Tibial nerve (tissue), 4 donors: Measurements from ENCODE around the gene GRIK4. TPM values are rescaled to one million over a fixed set of nuclear protein-coding genes. Genes with fewer than 3 reads are reported as not detected.

Experiments
- DNase-seq, 2 donors: peaks; one replicate each; pipeline ENCODE4 v3.0.0-alpha.2; 2019; ENCODE audit warnings: low spot score in 2 of 2
- H3K27ac ChIP-seq, 4 donors: fragments of 200-600 bp; sonication (generic) in 3 of 4; one replicate each; pipeline ENCODE4 v1.5.1; 2017 to 2019; ENCODE audit warnings: mild to moderate bottlenecking in 1 of 4
- H3K27me3 ChIP-seq, 2 donors: fragments of 200-600 bp; sonication (generic) in 1 of 2; one replicate each; pipeline versions ENCODE4 v1.5.1 to v1.6.0; 2017 to 2019
- H3K36me3 ChIP-seq, 3 donors: fragments of 200-600 bp; sonication (generic); one replicate each; pipeline ENCODE4 v1.5.1; 2018 to 2019
- H3K4me1 ChIP-seq, 4 donors: fragments of 200-600 bp; sonication (generic) in 3 of 4; one replicate each; pipeline ENCODE4 v1.5.1; 2017 to 2019
- H3K4me3 ChIP-seq, 4 donors: fragments of 200-600 bp; sonication (generic) in 3 of 4; one replicate each; pipeline ENCODE4 v1.5.1; 2017 to 2019; ENCODE audit warnings: mild to moderate bottlenecking in 1 of 4, moderate library complexity in 1 of 4
- H3K9me3 ChIP-seq, 4 donors: fragments of 200-600 bp; sonication (generic) in 3 of 4; one replicate each; pipeline ENCODE4 v1.5.1; 2017 to 2019
- EP300 ChIP-seq, 2 donors: sonication (generic); formaldehyde crosslinking; IDR thresholded peaks; one replicate each; pipeline ENCODE4 v1.6.1; 2017; ENCODE audit warnings: antibody characterized with exemption in 2 of 2, mild to moderate bottlenecking in 1 of 2
- POLR2A ChIP-seq, 2 donors: fragments of 450-650 bp; IDR thresholded peaks; one replicate each; pipeline ENCODE4 v1.6.1; 2017; ENCODE audit warnings: antibody characterized with exemption in 2 of 2, mild to moderate bottlenecking in 2 of 2, moderate library complexity in 2 of 2
- WGBS, 2 donors: methylation state at CpG; one replicate each; pipeline ENCODE4 v1.1.5; 2018; 5-methylcytosine and 5-hydroxymethylcytosine counted together
- total RNA-seq, 4 donors: library from RNA; depleted of rRNA; stranded (reverse); fragments of >200 nt; gene quantifications; one replicate each; pipeline ENCODE4 v1.1.0, GENCODE V29; 2016
- TF ChIP-seq, protein P1 (sequence below), 5 experiments: fragments of 200-600 bp in 3 of 5; fragments of 450-650 bp in 2 of 5; sonication (generic) in 3 of 5; IDR thresholded peaks; one replicate each; pipeline ENCODE4 v1.5.1; 2016 to 2019; ENCODE audit warnings: antibody characterized with exemption in 5 of 5, mild to moderate bottlenecking in 3 of 5, moderate library complexity in 2 of 5

GRIK4 gene
- total RNA-seq, 4 donors from 2014 or later = 0.22 to 0.98 TPM; not detected in 2

DNA sequence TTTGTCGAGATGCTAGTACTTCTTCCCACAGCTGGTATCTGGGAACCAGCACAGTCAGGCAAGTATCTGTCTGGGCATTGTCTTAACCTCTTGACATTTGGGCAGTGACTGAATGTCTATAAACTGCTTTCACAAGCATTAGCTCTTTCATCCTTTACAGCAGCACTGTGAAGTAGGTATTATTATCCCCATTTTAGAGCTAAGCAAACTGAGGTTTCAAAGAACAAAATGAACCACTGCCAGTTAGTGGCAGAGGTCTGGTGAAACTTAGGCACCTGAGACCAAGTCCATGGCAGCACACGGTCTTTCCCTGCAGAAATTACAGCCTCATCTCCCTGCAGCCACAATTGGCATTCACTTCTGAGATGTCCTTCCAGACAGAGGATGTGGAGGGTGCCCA is 401.4 kb downstream of the GRIK4 start:
- WGBS, 2 donors = 64 to 86% methylated on average over 2 of the region's 2 CpGs
- H3K4me3 ChIP-seq = no peak overlapping the region
- H3K4me1 ChIP-seq = no peaks in the 10 kb centered on the region
- no peaks in the 10 kb centered on the region for H3K36me3 ChIP-seq
- TF ChIP-seq POLR2A (IDR thresholded peaks at IDR 0.05) = no peak
- TF ChIP-seq, protein P1, sequence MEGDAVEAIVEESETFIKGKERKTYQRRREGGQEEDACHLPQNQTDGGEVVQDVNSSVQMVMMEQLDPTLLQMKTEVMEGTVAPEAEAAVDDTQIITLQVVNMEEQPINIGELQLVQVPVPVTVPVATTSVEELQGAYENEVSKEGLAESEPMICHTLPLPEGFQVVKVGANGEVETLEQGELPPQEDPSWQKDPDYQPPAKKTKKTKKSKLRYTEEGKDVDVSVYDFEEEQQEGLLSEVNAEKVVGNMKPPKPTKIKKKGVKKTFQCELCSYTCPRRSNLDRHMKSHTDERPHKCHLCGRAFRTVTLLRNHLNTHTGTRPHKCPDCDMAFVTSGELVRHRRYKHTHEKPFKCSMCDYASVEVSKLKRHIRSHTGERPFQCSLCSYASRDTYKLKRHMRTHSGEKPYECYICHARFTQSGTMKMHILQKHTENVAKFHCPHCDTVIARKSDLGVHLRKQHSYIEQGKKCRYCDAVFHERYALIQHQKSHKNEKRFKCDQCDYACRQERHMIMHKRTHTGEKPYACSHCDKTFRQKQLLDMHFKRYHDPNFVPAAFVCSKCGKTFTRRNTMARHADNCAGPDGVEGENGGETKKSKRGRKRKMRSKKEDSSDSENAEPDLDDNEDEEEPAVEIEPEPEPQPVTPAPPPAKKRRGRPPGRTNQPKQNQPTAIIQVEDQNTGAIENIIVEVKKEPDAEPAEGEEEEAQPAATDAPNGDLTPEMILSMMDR (IDR thresholded peaks at IDR 0.05) = no peak
- no peak for TF ChIP-seq EP300 (IDR thresholded peaks at IDR 0.05)
- no peaks in the 10 kb centered on the region for H3K9me3 ChIP-seq
- H3K27ac ChIP-seq = no peak overlapping the region
- DNase-seq = no peak
- H3K27me3 ChIP-seq = no peaks in the 10 kb centered on the region

DNA sequence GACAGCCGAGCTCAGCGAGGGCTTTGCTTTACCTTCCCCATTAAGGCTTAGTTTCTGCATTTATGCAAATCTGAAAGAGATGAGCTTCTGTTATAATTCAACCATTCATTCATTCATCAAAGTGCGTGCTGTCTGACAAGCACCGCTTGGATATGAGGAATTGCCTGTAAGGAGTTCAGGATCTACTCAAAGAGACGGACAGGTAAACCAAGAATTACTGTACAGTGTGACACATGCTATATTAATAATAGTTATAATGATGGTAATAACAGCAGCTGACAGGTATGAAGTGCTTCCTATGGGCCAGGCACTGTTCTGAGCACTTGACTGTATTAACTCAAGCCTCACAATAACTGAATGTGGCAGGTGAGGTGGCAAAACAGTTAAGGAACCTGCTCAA is 402.5 kb downstream of the GRIK4 start:
- Histone ChIP-seq H3K36me3 (no peaks in the 10 kb centered on the region), H3K27ac (no peak overlapping the region), H3K4me1 (no peaks in the 10 kb centered on the region), H3K9me3 (no peaks in the 10 kb centered on the region), H3K4me3 (no peak overlapping the region), H3K27me3 (no peaks in the 10 kb centered on the region)
- no peak for TF ChIP-seq POLR2A (IDR thresholded peaks at IDR 0.05)
- TF ChIP-seq, protein P1 (IDR thresholded peaks at IDR 0.05) = no peak
- no peak for DNase-seq
- 73 to 86% methylated on average over 5 of the region's 5 CpGs for WGBS, 2 donors

DNA sequence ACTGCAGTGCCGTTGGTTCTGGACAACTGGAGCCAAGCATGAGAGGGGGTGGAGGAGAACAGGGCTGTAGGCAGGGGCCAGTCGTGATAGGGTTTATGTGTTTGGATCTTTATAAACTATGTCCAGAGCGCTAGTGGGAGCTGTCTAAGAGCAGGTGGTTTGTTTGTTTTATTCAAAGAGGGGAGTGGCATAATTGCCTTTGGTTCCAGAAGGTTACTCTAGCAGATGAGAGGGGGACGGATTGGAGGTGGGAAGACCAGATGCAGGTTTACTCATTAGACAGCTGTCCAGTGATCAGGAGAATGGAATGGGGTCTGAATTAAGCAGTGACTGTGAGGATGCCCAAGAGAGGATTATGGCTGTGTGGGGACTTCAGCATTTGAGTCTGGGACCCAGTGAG is 403.1 kb downstream of the GRIK4 start:
- TF ChIP-seq POLR2A (IDR thresholded peaks at IDR 0.05) = no peak
- TF ChIP-seq EP300 (IDR thresholded peaks at IDR 0.05) = no peak
- TF ChIP-seq, protein P1 (IDR thresholded peaks at IDR 0.05) = no peak
- 80 to 85% methylated on average over 4 of the region's 4 CpGs for WGBS, 2 donors
- no peaks in the 10 kb centered on the region for H3K27me3 ChIP-seq
- H3K4me1 ChIP-seq = no peaks in the 10 kb centered on the region
- no peak overlapping the region for H3K27ac ChIP-seq
- no peak for DNase-seq
- no peaks in the 10 kb centered on the region for H3K9me3 ChIP-seq
- no peak overlapping the region for H3K4me3 ChIP-seq
- no peaks in the 10 kb centered on the region for H3K36me3 ChIP-seq

DNA sequence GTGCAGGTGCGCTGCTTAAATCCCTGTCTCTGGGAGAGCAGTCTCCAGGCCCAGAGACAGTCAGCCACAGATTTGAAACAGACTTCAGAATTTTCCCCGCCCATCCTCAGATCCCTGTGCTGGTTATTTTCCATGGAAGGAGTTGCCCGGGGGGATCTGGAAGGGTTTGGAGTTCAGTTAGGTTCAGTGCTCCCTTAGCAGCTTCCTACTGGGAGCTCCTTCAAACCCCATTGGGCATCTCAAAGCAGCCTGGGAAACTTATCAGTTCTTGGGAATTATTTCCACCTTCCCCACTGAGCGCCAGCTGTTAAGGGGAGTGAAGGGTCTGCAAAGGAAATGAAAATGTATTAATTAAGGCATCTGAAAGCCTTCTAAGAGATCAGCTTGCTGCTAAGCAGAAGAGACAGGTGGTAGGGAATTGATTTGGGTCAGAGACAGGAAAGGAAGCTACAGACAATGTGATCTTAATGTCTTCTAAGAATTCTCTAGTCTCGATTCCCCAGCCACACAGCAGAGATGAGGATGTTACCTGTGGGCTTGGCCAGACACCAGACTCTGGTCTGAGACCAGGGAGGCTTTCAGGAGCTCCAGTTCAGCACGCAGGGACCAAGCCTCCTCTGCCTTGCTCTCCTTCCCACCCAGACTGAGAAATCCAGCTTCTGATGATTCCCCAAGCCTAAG is 406.2 kb downstream of the GRIK4 start:
- Histone ChIP-seq H3K4me3 (no peak overlapping the region), H3K27me3 (no peaks in the 10 kb centered on the region), H3K4me1 (no peaks in the 10 kb centered on the region), H3K27ac (no peak overlapping the region), H3K36me3 (no peaks in the 10 kb centered on the region), H3K9me3 (no peaks in the 10 kb centered on the region)
- TF ChIP-seq, protein P1 (IDR thresholded peaks at IDR 0.05) = no peak
- 65 to 69% methylated on average over 4 to 6 of the region's 6 CpGs for WGBS, 2 donors
- DNase-seq = no peak

DNA sequence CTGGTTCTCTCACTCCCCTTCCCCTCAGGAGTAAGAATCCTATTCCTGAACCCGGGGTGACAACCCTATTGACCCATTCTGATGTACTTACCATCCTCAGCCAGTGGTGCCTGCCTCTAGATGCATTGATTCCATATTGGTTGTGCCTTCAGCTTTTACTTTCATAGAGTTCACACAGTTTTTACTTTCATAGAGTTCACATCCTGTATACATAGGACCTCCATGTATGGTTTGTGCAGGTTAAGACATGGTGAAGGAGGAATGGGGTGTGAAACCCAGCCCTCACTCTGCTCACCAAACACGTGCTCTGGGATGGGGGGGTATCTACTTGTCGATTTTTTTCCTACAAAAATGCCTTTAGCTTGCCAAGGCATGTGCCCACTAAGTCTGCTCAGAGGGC is 406.7 kb downstream of the GRIK4 start:
- H3K4me1 ChIP-seq = no peaks in the 10 kb centered on the region
- 56 to 64% methylated on average over 3 of the region's 3 CpGs for WGBS, 2 donors

More for the DNA sequence above, 406.7 kb downstream of the GRIK4 start:
- DNase-seq = no peak
- Histone ChIP-seq H3K27ac (no peak overlapping the region), H3K9me3 (no peaks in the 10 kb centered on the region), H3K27me3 (no peaks in the 10 kb centered on the region), H3K36me3 (no peaks in the 10 kb centered on the region), H3K4me3 (no peak overlapping the region)
- TF ChIP-seq POLR2A (IDR thresholded peaks at IDR 0.05) (no peak), EP300 (IDR thresholded peaks at IDR 0.05) (no peak)
- TF ChIP-seq, protein P1 (IDR thresholded peaks at IDR 0.05) = no peak
